ENCODE data around the gene SYT1. TPM values are rescaled to one million over a fixed set of nuclear protein-coding genes. Genes with fewer than 3 reads are reported as not detected.

Gene SYT1
- total RNA-seq, 4 donors from 2014 or later = 4.1 to 10.0 (median 6.7) TPM

- Histone ChIP-seq H3K4me3 (no peak overlapping the region), H3K36me3 (no peaks in the 10 kb centered on the region), H3K9me3 (no peaks in the 10 kb centered on the region), H3K27ac (replicated peaks in 1 of 4) (no peak overlapping the region), H3K27me3 (no peaks in the 10 kb centered on the region), H3K4me1 (no peaks in the 10 kb centered on the region)
- 73% methylated on average over 1 of the region's 1 CpG for WGBS
- DNase-seq (ENCODE audit: extremely low spot score) = no peak
- TF ChIP-seq CTCF (IDR thresholded peaks at IDR 0.05) (no peak), POLR2AphosphoS5 (IDR thresholded peaks at IDR 0.05) (no peak), POLR2A (IDR thresholded peaks at IDR 0.05; ENCODE audit: low read depth) (no peak), EP300 (IDR thresholded peaks at IDR 0.05) (no peak)
- intact Hi-C loops (cut with DNase I) = no loop called here
Measured at GRCh38 chr12:79006306-79006705, 141.7 kb downstream of the SYT1 start.

- H3K9me3 ChIP-seq = no peaks in the 10 kb centered on the region
- 82% methylated on average over 2 of the region's 2 CpGs for WGBS
- no peak for DNase-seq (ENCODE audit: extremely low spot score)
- H3K36me3 ChIP-seq = no peaks in the 10 kb centered on the region
- H3K27ac ChIP-seq (replicated peaks in 1 of 4) = no peak overlapping the region
- no peak overlapping the region for H3K4me3 ChIP-seq
- intact Hi-C loops (cut with DNase I) = no loop called here
- no peaks in the 10 kb centered on the region for H3K27me3 ChIP-seq
- H3K4me1 ChIP-seq = no peaks in the 10 kb centered on the region
- TF ChIP-seq CTCF (IDR thresholded peaks at IDR 0.05) (no peak), POLR2AphosphoS5 (IDR thresholded peaks at IDR 0.05) (no peak), EP300 (IDR thresholded peaks at IDR 0.05) (no peak), POLR2A (IDR thresholded peaks at IDR 0.05; ENCODE audit: low read depth) (no peak)
Measured at GRCh38 chr12:79008591-79008990, 144.0 kb downstream of the SYT1 start.

- no peak overlapping the region for H3K4me3 ChIP-seq
- 79% methylated on average over 3 of the region's 3 CpGs for WGBS
- H3K36me3 ChIP-seq = no peaks in the 10 kb centered on the region
- H3K27me3 ChIP-seq = no peaks in the 10 kb centered on the region
- TF ChIP-seq POLR2A (IDR thresholded peaks at IDR 0.05; ENCODE audit: low read depth) (no peak), CTCF (IDR thresholded peaks at IDR 0.05) (no peak), POLR2AphosphoS5 (IDR thresholded peaks at IDR 0.05) (no peak), EP300 (IDR thresholded peaks at IDR 0.05) (no peak)
- no peaks in the 10 kb centered on the region for H3K4me1 ChIP-seq
- DNase-seq (ENCODE audit: extremely low spot score) = no peak
- intact Hi-C loops (cut with DNase I) = no loop called here
- H3K27ac ChIP-seq (replicated peaks in 1 of 4) = no peak overlapping the region
- H3K9me3 ChIP-seq = no peaks in the 10 kb centered on the region
Measured at GRCh38 chr12:79012636-79013035, 148.1 kb downstream of the SYT1 start.

GRCh38 chr12:79016181-79016580, 151.6 kb downstream of the SYT1 start:
- Histone ChIP-seq H3K4me3 (no peak overlapping the region), H3K27me3 (no peaks in the 10 kb centered on the region), H3K36me3 (no peaks in the 10 kb centered on the region), H3K9me3 (no peaks in the 10 kb centered on the region), H3K27ac (replicated peaks in 1 of 4) (no peak overlapping the region), H3K4me1 (no peaks in the 10 kb centered on the region)
- TF ChIP-seq CTCF (IDR thresholded peaks at IDR 0.05) (no peak), EP300 (IDR thresholded peaks at IDR 0.05) (no peak), POLR2A (IDR thresholded peaks at IDR 0.05; ENCODE audit: low read depth) (no peak), POLR2AphosphoS5 (IDR thresholded peaks at IDR 0.05) (no peak)
- intact Hi-C loops (cut with DNase I) = no loop called here
- WGBS = 68% methylated on average over 2 of the region's 2 CpGs
- DNase-seq (ENCODE audit: extremely low spot score) = no peak

- H3K36me3 ChIP-seq = no peaks in the 10 kb centered on the region
- H3K4me3 ChIP-seq = no peak overlapping the region
- WGBS = 41% methylated on average over 1 of the region's 1 CpG
- no peaks in the 10 kb centered on the region for H3K9me3 ChIP-seq
- no peak for TF ChIP-seq EP300 (IDR thresholded peaks at IDR 0.05)
- TF ChIP-seq POLR2AphosphoS5 (IDR thresholded peaks at IDR 0.05) = no peak
- TF ChIP-seq CTCF (IDR thresholded peaks at IDR 0.05) = no peak
- no peak for TF ChIP-seq POLR2A (IDR thresholded peaks at IDR 0.05; ENCODE audit: low read depth)
- no peaks in the 10 kb centered on the region for H3K27me3 ChIP-seq
- no peaks in the 10 kb centered on the region for H3K4me1 ChIP-seq
- intact Hi-C loops (cut with DNase I) = no loop called here
- H3K27ac ChIP-seq (replicated peaks in 1 of 4) = no peak overlapping the region
- no peak for DNase-seq (ENCODE audit: extremely low spot score)
Measured at GRCh38 chr12:79019672-79020071, 155.1 kb downstream of the SYT1 start.
